ENCODE results near the gene PLIN5. TPM values are rescaled to one million over a fixed set of nuclear protein-coding genes. Genes with fewer than 3 reads are reported as not detected.
A peak's percentile ranks its signal among the peaks of the same experiment; 100 is the strongest.

Gene PLIN5
- total RNA-seq, 1 experiment from 2014 or later: 8.1 TPM

DNA sequence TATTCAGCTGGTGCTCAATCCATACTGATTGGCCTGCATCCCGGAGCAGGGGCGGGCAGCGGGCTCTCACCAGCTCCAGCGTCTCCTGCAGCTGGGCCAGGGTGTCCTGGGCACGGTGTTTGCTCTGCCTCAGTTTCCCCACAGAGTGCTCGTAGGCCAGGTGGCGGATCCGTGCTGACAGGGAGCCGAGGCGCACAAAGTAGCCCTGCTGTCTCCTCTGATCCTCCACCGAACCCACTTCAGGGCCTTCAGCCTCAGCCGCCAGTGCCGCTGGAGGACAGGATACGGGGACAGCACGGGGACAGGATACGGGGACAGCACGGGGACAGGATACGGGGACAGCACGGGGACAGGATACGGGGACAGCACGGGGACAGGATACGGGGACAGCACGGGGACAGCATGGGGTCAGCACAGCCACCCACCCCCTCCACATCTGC is 9.4 kb downstream of the PLIN5 start (continued):
- TF ChIP-seq, protein P1, sequence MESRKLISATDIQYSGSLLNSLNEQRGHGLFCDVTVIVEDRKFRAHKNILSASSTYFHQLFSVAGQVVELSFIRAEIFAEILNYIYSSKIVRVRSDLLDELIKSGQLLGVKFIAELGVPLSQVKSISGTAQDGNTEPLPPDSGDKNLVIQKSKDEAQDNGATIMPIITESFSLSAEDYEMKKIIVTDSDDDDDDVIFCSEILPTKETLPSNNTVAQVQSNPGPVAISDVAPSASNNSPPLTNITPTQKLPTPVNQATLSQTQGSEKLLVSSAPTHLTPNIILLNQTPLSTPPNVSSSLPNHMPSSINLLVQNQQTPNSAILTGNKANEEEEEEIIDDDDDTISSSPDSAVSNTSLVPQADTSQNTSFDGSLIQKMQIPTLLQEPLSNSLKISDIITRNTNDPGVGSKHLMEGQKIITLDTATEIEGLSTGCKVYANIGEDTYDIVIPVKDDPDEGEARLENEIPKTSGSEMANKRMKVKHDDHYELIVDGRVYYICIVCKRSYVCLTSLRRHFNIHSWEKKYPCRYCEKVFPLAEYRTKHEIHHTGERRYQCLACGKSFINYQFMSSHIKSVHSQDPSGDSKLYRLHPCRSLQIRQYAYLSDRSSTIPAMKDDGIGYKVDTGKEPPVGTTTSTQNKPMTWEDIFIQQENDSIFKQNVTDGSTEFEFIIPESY (IDR thresholded peaks at IDR 0.05; ENCODE audit: extremely low read depth, insufficient replicate concordance, low read length): no peak
- TF ChIP-seq TCF7L2 (IDR thresholded peaks at IDR 0.05; ENCODE audit: borderline replicate concordance, extremely low read depth, insufficient read depth, insufficient read length) (no peak), EZH2 (IDR thresholded peaks at IDR 0.05) (no peak)

DNA sequence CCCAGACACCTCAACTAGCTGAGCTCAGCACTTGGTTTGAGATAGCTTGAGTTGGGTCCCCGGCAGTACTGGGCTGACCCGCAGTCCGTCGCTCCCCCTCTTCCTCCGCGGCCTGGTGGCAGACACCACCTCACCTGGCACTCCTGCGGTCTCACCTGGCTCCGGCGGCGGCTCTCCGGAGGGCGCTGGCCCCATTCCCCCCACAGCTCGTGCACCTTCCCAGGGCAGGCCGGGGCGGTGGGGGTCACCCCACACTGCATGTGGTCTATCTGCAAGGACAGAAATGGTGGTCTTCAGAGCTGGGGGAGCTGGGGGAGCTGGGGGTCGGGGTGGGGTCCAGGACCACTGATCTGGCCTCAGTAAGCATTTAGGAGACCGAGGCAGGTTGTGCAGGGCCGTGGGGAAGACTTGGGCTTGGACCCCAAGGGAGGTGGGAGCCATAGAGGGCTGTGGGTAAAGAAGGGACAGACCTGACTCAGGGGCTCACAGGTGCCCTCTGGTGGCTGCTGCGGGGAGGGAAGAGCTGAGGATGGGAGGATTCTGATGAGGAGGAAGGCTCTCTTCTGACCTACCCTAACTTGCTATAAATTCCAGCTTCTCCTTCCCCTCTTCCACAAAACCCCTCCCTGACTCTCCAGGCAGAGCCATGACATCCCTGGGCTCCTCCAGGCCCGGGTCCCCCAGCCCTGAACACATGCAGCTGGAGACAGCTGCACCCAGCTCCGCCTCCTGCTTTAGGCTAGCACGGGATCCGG is 10.0 kb downstream of the PLIN5 start:
- peak; percentile 8 for DNase-seq (ENCODE audit: low read depth, low spot score)
- TF ChIP-seq POLR2A (IDR thresholded peaks at IDR 0.05; ENCODE audit: borderline replicate concordance, extremely low read depth, insufficient read depth, insufficient read length): no peak
- TF ChIP-seq RAD21 (IDR thresholded peaks at IDR 0.05; ENCODE audit: low read depth): peak; percentile 50
- peak; percentile 26 for TF ChIP-seq YY1 (IDR thresholded peaks at IDR 0.05; ENCODE audit: extremely low read depth, insufficient replicate concordance, low read depth, low read length)
- TF ChIP-seq, protein P2, sequence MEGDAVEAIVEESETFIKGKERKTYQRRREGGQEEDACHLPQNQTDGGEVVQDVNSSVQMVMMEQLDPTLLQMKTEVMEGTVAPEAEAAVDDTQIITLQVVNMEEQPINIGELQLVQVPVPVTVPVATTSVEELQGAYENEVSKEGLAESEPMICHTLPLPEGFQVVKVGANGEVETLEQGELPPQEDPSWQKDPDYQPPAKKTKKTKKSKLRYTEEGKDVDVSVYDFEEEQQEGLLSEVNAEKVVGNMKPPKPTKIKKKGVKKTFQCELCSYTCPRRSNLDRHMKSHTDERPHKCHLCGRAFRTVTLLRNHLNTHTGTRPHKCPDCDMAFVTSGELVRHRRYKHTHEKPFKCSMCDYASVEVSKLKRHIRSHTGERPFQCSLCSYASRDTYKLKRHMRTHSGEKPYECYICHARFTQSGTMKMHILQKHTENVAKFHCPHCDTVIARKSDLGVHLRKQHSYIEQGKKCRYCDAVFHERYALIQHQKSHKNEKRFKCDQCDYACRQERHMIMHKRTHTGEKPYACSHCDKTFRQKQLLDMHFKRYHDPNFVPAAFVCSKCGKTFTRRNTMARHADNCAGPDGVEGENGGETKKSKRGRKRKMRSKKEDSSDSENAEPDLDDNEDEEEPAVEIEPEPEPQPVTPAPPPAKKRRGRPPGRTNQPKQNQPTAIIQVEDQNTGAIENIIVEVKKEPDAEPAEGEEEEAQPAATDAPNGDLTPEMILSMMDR (IDR thresholded peaks at IDR 0.05 in 2 of 3, conservative IDR thresholded peaks at IDR 0.05 in 1 of 3; ENCODE audit: borderline replicate concordance in 1 of 3, insufficient read depth in 1 of 3, low read depth in 2 of 3, low read length in 2 of 3): peak; percentile 48 to 96 (median 83); a peak in 5 of 6 replicates
- no peak for TF ChIP-seq CBX3 (IDR thresholded peaks at IDR 0.05; ENCODE audit: low read depth)
- TF ChIP-seq POLR2AphosphoS5 (IDR thresholded peaks at IDR 0.05; ENCODE audit: low read depth, low read length): no peak
- TF ChIP-seq, protein P3, sequence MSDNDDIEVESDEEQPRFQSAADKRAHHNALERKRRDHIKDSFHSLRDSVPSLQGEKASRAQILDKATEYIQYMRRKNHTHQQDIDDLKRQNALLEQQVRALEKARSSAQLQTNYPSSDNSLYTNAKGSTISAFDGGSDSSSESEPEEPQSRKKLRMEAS (IDR thresholded peaks at IDR 0.05): no peak
- TF ChIP-seq ZNF274 (IDR thresholded peaks at IDR 0.05; ENCODE audit: low read depth, low read length): no peak
- TF ChIP-seq CEBPB (IDR thresholded peaks at IDR 0.05; ENCODE audit: low read depth): no peak
- no peak for TF ChIP-seq JUND (IDR thresholded peaks at IDR 0.05)
- no peak for TF ChIP-seq EGR1 (IDR thresholded peaks at IDR 0.05; ENCODE audit: low read depth)
- no peak for TF ChIP-seq ZFX (IDR thresholded peaks at IDR 0.05)
- TF ChIP-seq TCF7L2 (IDR thresholded peaks at IDR 0.05; ENCODE audit: borderline replicate concordance, extremely low read depth, insufficient read depth, insufficient read length): no peak
- TF ChIP-seq EZH2 (IDR thresholded peaks at IDR 0.05): no peak
- TF ChIP-seq SIN3A (IDR thresholded peaks at IDR 0.05; ENCODE audit: low read depth): no peak
- TF ChIP-seq FOSL1 (IDR thresholded peaks at IDR 0.05; ENCODE audit: low read depth): no peak
- no peak for TF ChIP-seq EZH2phosphoT487 (IDR thresholded peaks at IDR 0.05; ENCODE audit: borderline replicate concordance)
- TF ChIP-seq, protein P4, sequence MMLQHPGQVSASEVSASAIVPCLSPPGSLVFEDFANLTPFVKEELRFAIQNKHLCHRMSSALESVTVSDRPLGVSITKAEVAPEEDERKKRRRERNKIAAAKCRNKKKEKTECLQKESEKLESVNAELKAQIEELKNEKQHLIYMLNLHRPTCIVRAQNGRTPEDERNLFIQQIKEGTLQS (IDR thresholded peaks at IDR 0.05): no peak
- TF ChIP-seq SRF (IDR thresholded peaks at IDR 0.05; ENCODE audit: low read depth): no peak

More for the DNA sequence above, 10.0 kb downstream of the PLIN5 start:
- RAD21 ChIA-PET (ENCODE audit: low non-redundant PET in 1 of 2, low total read pairs in 2 of 2, uncharacterized antibody in 2 of 2, unreplicated experiment in 2 of 2): interaction anchor here (0.8 to 1.1 kb wide), 2 partner anchors 258 kb away, joined by 3 to 4 read pairs; no protein-coding TSS in a partner anchor
- no TSS peak for BruUV-seq (replicated peaks)
- Histone ChIP-seq H2AFZ (ENCODE audit: low read depth, low read length, poor library complexity, severe bottlenecking) (no peak overlapping the region), H3K4me3 (replicated peaks in 1 of 2; ENCODE audit: low read depth in 1 of 2, low read length in 2 of 2) (no peak overlapping the region), H3K9me3 (ENCODE audit: control insufficient read depth in 1 of 2, insufficient read depth in 1 of 2, low read depth in 1 of 2, low read length in 2 of 2) (no peaks in the 10 kb centered on the region), H3K4me1 (ENCODE audit: control insufficient read depth in 1 of 2, insufficient read depth in 2 of 2, low read length in 2 of 2) (peaks cover 0 to 7% of the 10 kb centered on the region in 2 experiments; a peak in 1 of 4 replicates), H3K27ac (ENCODE audit: low read depth, low read length) (no peak overlapping the region), H3K9me2 (ENCODE audit: insufficient read depth) (no peaks in the 10 kb centered on the region), H3K79me2 (ENCODE audit: insufficient read depth, low read length) (no peaks in the 10 kb centered on the region), H3K9ac (ENCODE audit: low read length) (no peak overlapping the region), H3K27me3 (ENCODE audit: insufficient read depth, low read length) (no peaks in the 10 kb centered on the region), H3K36me3 (ENCODE audit: control insufficient read depth in 1 of 2, insufficient read depth in 2 of 2, low read length in 2 of 2) (no peaks in the 10 kb centered on the region), H4K20me1 (ENCODE audit: insufficient read depth) (no peaks in the 10 kb centered on the region), H3K4me2 (ENCODE audit: low read length) (no peak overlapping the region)
- POLR2A ChIA-PET: interaction anchor here (1.0 kb wide), 1 partner anchor 10 kb away, joined by 8 read pairs; the partner anchor contains the start of gene PLIN5
- intact Hi-C loops (cut with micrococcal nuclease): loop anchor here (10.0 kb wide), 1 partner anchor 260 kb away; no protein-coding TSS in a partner anchor
- peak; percentile 88 for ATAC-seq
- CTCF ChIA-PET: interaction anchor here (0.6 to 4.9 kb wide), 18 partner anchors 7 to 266 kb away, joined by 3 to 76 read pairs (median 4); partner anchors contain the start of genes FEM1A, LRG1, PLIN5 and UBXN6

All from HCT116 (cell line).